ENCODE measurements around the gene PAX6. TPM values are rescaled to one million over a fixed set of nuclear protein-coding genes. Genes with fewer than 3 reads are reported as not detected.

The PAX6 gene
- total RNA-seq: not detected

DNA sequence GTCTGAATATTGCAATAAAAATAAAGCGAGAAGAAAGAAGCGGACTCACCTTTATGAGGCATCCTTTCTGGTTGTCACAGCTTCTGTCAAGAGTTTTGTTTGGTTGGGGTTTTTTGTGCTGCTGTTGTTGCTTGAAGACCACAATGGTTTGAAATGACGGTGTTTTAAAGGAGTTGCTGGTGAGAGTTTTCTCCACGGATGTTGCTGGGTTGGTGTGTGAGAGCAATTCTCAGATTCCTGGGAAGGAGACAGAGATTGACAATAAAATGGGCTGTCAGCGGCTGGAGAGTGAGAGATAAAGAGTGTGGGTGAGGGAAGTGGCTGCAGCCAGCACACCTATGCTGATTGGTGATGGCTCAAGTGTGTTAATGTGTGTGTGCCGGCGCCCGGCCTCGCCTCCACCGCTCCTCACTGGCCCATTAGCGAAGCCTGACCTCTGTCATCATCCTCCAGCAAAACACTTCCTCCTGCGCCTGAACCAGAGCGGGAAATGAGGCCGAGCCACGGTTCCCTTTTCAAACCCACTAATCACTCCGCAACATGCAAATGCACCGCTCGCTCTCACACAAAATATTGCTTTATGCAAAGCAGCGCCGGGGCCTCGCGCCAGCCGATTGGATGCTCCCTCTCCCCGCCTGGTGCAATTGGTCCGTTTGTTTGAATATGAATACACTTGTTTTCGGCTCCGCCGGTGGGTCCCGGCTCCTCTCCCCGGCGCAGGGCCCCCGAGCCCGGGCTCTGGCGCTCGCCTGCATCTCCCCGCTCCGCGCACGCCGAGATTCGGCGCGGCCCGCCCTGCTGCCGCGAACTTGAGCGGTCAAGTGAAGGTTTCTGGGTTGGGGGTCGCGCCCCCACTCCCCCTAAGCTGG, at the start of gene PAX6:
Gene PAX6, minus strand, starts transcription at position 544 of the 869 bp plus-strand sequence. CDS start 4,911 bp downstream, outside the sequence.
- Mint-ChIP-seq H3K4me1 (peaks cover 30% of the 10 kb centered on the region), H3K4me3 (peak within 1 kb of the TSS; percentile 82), H3K27ac (peak within 1 kb of the TSS; percentile 79), H3K27me3 (peaks cover 82% of the 10 kb centered on the region), H3K36me3 (peaks cover 6% of the 10 kb centered on the region), H3K9me3 (no peaks in the 10 kb centered on the region)
- POLR2A ChIA-PET: no interaction called here
- DNase-seq: no peak
- peak; percentile 20 for ATAC-seq (ENCODE audit: low read depth)

- Mint-ChIP-seq H3K9me3 (no peaks in the 10 kb centered on the region), H3K4me1 (no peaks in the 10 kb centered on the region), H3K27ac (no peak overlapping the region), H3K27me3 (peaks cover 6% of the 10 kb centered on the region), H3K36me3 (no peaks in the 10 kb centered on the region), H3K4me3 (no peak overlapping the region)
- no peak for ATAC-seq (ENCODE audit: low read depth)
- DNase-seq: no peak
- POLR2A ChIA-PET: interaction anchor here (0.6 kb wide), 1 partner anchor 1125 kb away, joined by 4 read pairs; no protein-coding TSS in a partner anchor
Observed at GRCh38 chr11:31860391-31860790, 49.3 kb upstream of the PAX6 start.

DNA sequence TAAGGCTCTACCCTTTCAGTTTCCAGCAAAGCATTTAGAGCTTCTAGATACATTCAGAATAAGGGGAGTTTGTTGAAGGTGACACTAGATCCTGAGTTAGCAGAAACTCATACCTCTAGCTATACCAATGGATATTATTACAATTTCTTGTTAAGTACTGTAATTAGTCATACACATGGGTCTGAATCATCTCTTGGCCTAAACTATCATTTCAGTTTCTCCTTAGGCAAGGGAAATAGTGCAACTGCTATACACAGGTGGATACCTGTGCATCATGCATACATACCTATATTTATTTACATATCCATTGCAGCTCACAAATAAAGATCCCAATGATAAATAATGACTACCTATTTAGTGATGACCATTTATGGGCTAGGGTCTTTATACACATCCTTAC, 45.1 kb upstream of the PAX6 start:
- H3K36me3 Mint-ChIP-seq: no peaks in the 10 kb centered on the region
- no peak overlapping the region for H3K27ac Mint-ChIP-seq
- H3K4me1 Mint-ChIP-seq: no peaks in the 10 kb centered on the region
- H3K9me3 Mint-ChIP-seq: no peaks in the 10 kb centered on the region
- DNase-seq: no peak
- POLR2A ChIA-PET: no interaction called here
- peaks cover 11% of the 10 kb centered on the region for H3K27me3 Mint-ChIP-seq
- ATAC-seq (ENCODE audit: low read depth): no peak
- H3K4me3 Mint-ChIP-seq: no peak overlapping the region

DNA sequence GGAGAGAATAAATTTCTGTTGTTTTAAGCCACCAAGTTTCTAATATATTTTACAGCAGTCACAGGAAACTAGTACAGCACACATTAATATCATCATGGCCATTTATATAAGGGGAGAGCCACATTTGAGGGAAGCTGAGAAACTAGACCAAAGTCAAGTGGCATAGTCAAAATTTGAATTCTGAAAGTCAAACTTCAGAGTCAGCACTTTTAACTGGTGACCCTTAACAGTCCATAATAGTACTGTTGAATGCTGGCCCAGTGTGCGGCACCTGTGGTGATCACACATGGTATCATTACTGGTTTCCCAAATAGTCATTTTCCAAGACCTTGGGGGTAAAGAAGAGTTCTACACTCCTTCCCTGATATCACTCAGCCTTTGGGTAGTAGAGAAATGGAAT, 44.3 kb upstream of the PAX6 start:
- Mint-ChIP-seq H3K9me3 (no peaks in the 10 kb centered on the region), H3K4me3 (no peak overlapping the region), H3K36me3 (no peaks in the 10 kb centered on the region), H3K27me3 (peaks cover 12% of the 10 kb centered on the region), H3K27ac (no peak overlapping the region), H3K4me1 (no peaks in the 10 kb centered on the region)
- ATAC-seq (ENCODE audit: low read depth): no peak
- POLR2A ChIA-PET: no interaction called here
- no peak for DNase-seq

GRCh38 chr11:31850365-31850764, 39.2 kb upstream of the PAX6 start:
- no peak for ATAC-seq (ENCODE audit: low read depth)

GRCh38 chr11:31847761-31848160, 36.6 kb upstream of the PAX6 start:
- Mint-ChIP-seq H3K4me1 (no peaks in the 10 kb centered on the region), H3K27ac (no peak overlapping the region), H3K36me3 (no peaks in the 10 kb centered on the region), H3K9me3 (no peaks in the 10 kb centered on the region), H3K4me3 (no peak overlapping the region), H3K27me3 (peaks cover 13% of the 10 kb centered on the region)
- DNase-seq: no peak
- ATAC-seq (ENCODE audit: low read depth): no peak
- POLR2A ChIA-PET: no interaction called here

More at GRCh38 chr11:31850365-31850764, 39.2 kb upstream of the PAX6 start:
- H3K4me3 Mint-ChIP-seq: no peak overlapping the region
- H3K27me3 Mint-ChIP-seq: peaks cover 16% of the 10 kb centered on the region
- no peaks in the 10 kb centered on the region for H3K36me3 Mint-ChIP-seq
- POLR2A ChIA-PET: no interaction called here
- H3K4me1 Mint-ChIP-seq: no peaks in the 10 kb centered on the region
- H3K27ac Mint-ChIP-seq: no peak overlapping the region
- DNase-seq: no peak
- no peaks in the 10 kb centered on the region for H3K9me3 Mint-ChIP-seq

DNA sequence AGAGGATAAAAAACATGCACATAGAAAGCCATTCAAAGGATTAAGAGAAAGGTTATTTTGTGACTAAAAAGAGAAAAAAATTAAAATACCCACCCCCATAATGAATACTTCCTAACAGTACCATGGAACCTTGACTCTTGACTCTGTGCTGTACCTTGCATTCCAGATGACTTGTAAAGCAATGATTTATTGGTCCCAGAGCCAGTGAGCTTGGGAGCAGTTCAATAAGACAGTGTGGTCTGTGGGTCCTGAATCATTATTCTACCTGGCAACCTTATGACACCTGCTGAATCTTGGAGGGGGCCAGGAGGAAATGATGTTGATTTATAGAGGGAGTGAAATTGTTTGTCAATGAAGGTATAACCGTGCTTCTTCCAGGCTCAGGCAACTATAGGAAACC, 34.2 kb upstream of the PAX6 start:
- H3K9me3 Mint-ChIP-seq: no peaks in the 10 kb centered on the region
- no peaks in the 10 kb centered on the region for H3K4me1 Mint-ChIP-seq
- POLR2A ChIA-PET: no interaction called here
- peaks cover 18% of the 10 kb centered on the region for H3K27me3 Mint-ChIP-seq
- ATAC-seq (ENCODE audit: low read depth) (no peak), DNase-seq (no peak)
- no peak overlapping the region for H3K4me3 Mint-ChIP-seq
- no peak overlapping the region for H3K27ac Mint-ChIP-seq
- no peaks in the 10 kb centered on the region for H3K36me3 Mint-ChIP-seq

GRCh38 chr11:31844351-31844750, 33.2 kb upstream of the PAX6 start:
- POLR2A ChIA-PET: no interaction called here
- Mint-ChIP-seq H3K36me3 (no peaks in the 10 kb centered on the region), H3K4me1 (no peaks in the 10 kb centered on the region), H3K27me3 (peaks cover 22% of the 10 kb centered on the region), H3K9me3 (no peaks in the 10 kb centered on the region), H3K4me3 (no peak overlapping the region), H3K27ac (no peak overlapping the region)
- DNase-seq (no peak), ATAC-seq (ENCODE audit: low read depth) (no peak)

DNA sequence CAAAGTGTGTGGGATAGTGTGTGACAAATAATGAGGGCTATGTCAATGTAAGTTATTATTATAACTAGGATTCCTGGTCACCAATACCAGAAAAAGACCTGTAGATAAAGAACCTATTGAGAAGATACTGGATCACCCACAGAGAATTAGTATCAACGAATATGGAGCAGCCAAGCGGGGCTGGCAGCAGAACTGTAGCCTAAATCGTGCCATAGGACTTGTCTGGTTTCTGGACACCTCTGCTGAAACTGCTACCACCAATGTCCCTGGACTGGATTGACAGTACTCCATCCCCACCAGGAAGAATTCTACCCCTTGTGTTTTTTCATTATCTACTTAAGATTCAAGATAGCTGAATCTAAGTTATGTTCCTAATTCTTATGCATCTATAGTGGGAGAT, 30.3 kb upstream of the PAX6 start:
- ATAC-seq (ENCODE audit: low read depth) (no peak), DNase-seq (no peak)
- Mint-ChIP-seq H3K27me3 (peaks cover 23% of the 10 kb centered on the region), H3K9me3 (no peaks in the 10 kb centered on the region), H3K4me3 (no peak overlapping the region), H3K4me1 (no peaks in the 10 kb centered on the region), H3K27ac (no peak overlapping the region), H3K36me3 (no peaks in the 10 kb centered on the region)
- POLR2A ChIA-PET: no interaction called here

GRCh38 chr11:31834237-31834636, 23.1 kb upstream of the PAX6 start:
- no peaks in the 10 kb centered on the region for H3K4me1 Mint-ChIP-seq
- H3K4me3 Mint-ChIP-seq: no peak overlapping the region
- H3K36me3 Mint-ChIP-seq: no peaks in the 10 kb centered on the region
- POLR2A ChIA-PET: no interaction called here
- H3K9me3 Mint-ChIP-seq: no peaks in the 10 kb centered on the region
- no peak overlapping the region for H3K27ac Mint-ChIP-seq
- ATAC-seq (ENCODE audit: low read depth) (no peak), DNase-seq (no peak)
- peaks cover 29% of the 10 kb centered on the region for H3K27me3 Mint-ChIP-seq

- no peak for DNase-seq
- POLR2A ChIA-PET: no interaction called here
Observed at GRCh38 chr11:31830406-31830805, 19.3 kb upstream of the PAX6 start.

DNA sequence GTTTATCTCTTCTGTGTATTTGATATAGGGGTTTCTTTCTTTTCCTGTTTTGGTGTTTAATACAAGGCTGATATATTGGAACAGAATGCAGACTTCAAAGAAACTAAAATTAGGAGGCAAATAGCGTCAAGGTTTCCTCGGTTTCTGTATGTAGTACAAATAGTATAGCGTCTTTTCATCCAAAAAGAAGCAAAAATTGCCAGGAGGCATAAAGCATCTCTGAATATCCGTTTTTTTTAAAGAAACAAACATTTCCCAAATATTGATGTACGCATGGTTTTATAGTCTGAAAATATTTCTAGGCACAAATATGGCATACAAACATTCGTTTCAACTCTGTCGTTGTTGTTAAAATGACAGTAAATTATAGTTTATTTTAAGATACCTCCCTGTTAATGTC, 17.1 kb upstream of the PAX6 start:
- ATAC-seq (ENCODE audit: low read depth) (no peak), DNase-seq (no peak)
- POLR2A ChIA-PET: no interaction called here
- Mint-ChIP-seq H3K27ac (no peak overlapping the region), H3K36me3 (no peaks in the 10 kb centered on the region), H3K27me3 (peaks cover 60% of the 10 kb centered on the region), H3K4me1 (peaks cover 11% of the 10 kb centered on the region), H3K9me3 (no peaks in the 10 kb centered on the region), H3K4me3 (no peak overlapping the region)

More at GRCh38 chr11:31830406-31830805, 19.3 kb upstream of the PAX6 start:
- Mint-ChIP-seq H3K4me3 (no peak overlapping the region), H3K4me1 (peaks cover 11% of the 10 kb centered on the region), H3K36me3 (no peaks in the 10 kb centered on the region), H3K27me3 (peaks cover 42% of the 10 kb centered on the region), H3K9me3 (no peaks in the 10 kb centered on the region), H3K27ac (no peak overlapping the region)
- no peak for ATAC-seq (ENCODE audit: low read depth)

- no peak for ATAC-seq (ENCODE audit: low read depth)
- POLR2A ChIA-PET: no interaction called here
- no peak for DNase-seq
- H3K27me3 Mint-ChIP-seq: peaks cover 66% of the 10 kb centered on the region
- H3K27ac Mint-ChIP-seq: peak overlapping the region; percentile 70
- H3K36me3 Mint-ChIP-seq: no peaks in the 10 kb centered on the region
- H3K4me1 Mint-ChIP-seq: peaks cover 11% of the 10 kb centered on the region
- H3K4me3 Mint-ChIP-seq: no peak overlapping the region
- peaks cover 3% of the 10 kb centered on the region for H3K9me3 Mint-ChIP-seq
Observed at GRCh38 chr11:31827455-31828206, 16.5 kb upstream of the PAX6 start.

Data from activated naive CD8-positive, alpha-beta T cell treated with anti-CD3 and anti-CD28 coated beads, Interleukin-2, amount 10 ng/mL, durations not matched to agents 7 days and 5 days (primary cell).